Activated CD4-positive, alpha-beta T cell treated with anti-CD3 and anti-CD28 coated beads, Interleukin-2, amount 10 ng/mL, durations not matched to agents 24 days and 14 days (primary cell): ENCODE data around the gene SLC34A3. TPM values are rescaled to one million over a fixed set of nuclear protein-coding genes. Genes with fewer than 3 reads are reported as not detected.

Source experiments
- DNase-seq: peaks from one replicate; pipeline ENCODE4 v3.0.0; 2022
- H3K27ac Mint-ChIP-seq: one replicate; pipeline ENCODE4 v1.8.0; 2022; ENCODE audit warnings: mild to moderate bottlenecking, mixed read lengths
- H3K27me3 Mint-ChIP-seq: one replicate; pipeline ENCODE4 v1.8.0; 2022; ENCODE audit warnings: mixed read lengths
- H3K36me3 Mint-ChIP-seq: one replicate; pipeline ENCODE4 v1.8.0; 2022; ENCODE audit warnings: low read depth, mild to moderate bottlenecking, mixed read lengths
- H3K4me1 Mint-ChIP-seq: one replicate; pipeline ENCODE4 v1.8.0; 2021; ENCODE audit warnings: mixed read lengths
- H3K4me3 Mint-ChIP-seq: one replicate; pipeline ENCODE4 v1.8.0; 2022; ENCODE audit warnings: mild to moderate bottlenecking, moderate library complexity, mixed read lengths
- H3K9me3 Mint-ChIP-seq: one replicate; pipeline ENCODE4 v1.8.0; 2021; ENCODE audit warnings: mixed read lengths
- intact Hi-C: fragments of 100-400 bp; cut with micrococcal nuclease; formaldehyde crosslinking; loops from one replicate; pipeline ENCODE4 v1.15.1; 2023
- total RNA-seq: library from RNA; stranded (reverse); gene quantifications from 2 replicates; pipeline ENCODE4 v1.2.3, GENCODE V29; 2022

Gene SLC34A3
- total RNA-seq, 1 donor from 2014 or later, result not detected

DNA sequence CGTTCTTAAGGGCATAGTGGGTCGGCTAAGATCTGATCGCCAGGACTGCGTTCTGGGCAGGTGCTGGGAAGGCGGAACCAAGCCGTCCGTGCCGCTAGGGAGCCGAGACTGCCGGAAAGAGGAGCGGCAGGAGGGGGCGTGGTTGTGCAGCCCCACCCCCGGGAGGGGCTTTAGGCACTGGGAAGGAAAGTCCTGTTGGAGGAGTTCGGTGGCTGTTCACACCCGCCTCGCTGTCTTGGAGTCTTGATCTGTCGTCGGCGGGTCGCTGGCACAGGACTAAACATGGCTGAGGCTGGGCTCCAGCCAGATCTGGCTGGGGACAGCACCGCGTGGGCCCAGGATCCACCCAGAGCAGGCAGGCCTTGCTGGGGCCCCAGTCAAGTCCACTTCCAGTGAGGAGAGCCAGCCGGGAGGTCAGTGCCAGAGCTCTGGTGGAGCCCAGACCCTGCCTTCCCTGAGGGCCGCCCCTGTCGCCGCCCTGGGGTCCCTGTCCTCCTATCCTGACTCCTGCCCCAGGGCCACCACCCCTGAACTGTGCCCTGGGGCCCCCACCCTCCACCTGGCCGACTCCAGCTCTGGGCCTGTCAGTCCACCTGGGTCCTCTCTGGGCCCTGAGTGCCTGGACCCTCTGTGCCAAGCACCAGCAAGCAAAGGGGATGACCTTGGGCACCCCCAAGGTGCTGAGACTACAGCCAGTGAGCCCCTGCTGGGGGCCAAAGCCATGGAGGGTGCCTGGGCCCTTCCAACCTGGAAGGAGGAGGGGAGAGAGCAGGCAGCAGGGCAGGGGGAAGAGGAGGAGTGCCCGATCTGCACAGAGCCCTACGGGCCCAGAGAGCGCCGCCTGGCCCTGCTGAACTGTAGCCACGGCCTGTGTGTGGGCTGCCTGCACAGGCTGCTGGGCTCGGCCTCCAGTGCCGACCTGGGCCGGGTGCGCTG is 13.2 kb upstream of the SLC34A3 start:
- Mint-ChIP-seq H3K9me3 (no peaks in the 10 kb centered on the region), H3K4me3 (no peak overlapping the region), H3K4me1 (no peaks in the 10 kb centered on the region), H3K36me3 (peaks cover 4% of the 10 kb centered on the region), H3K27ac (no peak overlapping the region), H3K27me3 (no peaks in the 10 kb centered on the region)
- no peak for DNase-seq
- intact Hi-C loops, result no loop called here

GRCh38 chr9:137218212-137218753 is 12.4 kb upstream of the SLC34A3 start:
- no peaks in the 10 kb centered on the region for H3K9me3 Mint-ChIP-seq
- no peak overlapping the region for H3K4me3 Mint-ChIP-seq
- no peaks in the 10 kb centered on the region for H3K27me3 Mint-ChIP-seq
- H3K36me3 Mint-ChIP-seq, result no peaks in the 10 kb centered on the region
- no peak overlapping the region for H3K27ac Mint-ChIP-seq
- no peak for DNase-seq
- intact Hi-C loops, result no loop called here
- H3K4me1 Mint-ChIP-seq, result peaks cover 2% of the 10 kb centered on the region

- DNase-seq, result no peak
- no peak overlapping the region for H3K27ac Mint-ChIP-seq
Observed at GRCh38 chr9:137218754-137219271, 11.9 kb upstream of the SLC34A3 start.

DNA sequence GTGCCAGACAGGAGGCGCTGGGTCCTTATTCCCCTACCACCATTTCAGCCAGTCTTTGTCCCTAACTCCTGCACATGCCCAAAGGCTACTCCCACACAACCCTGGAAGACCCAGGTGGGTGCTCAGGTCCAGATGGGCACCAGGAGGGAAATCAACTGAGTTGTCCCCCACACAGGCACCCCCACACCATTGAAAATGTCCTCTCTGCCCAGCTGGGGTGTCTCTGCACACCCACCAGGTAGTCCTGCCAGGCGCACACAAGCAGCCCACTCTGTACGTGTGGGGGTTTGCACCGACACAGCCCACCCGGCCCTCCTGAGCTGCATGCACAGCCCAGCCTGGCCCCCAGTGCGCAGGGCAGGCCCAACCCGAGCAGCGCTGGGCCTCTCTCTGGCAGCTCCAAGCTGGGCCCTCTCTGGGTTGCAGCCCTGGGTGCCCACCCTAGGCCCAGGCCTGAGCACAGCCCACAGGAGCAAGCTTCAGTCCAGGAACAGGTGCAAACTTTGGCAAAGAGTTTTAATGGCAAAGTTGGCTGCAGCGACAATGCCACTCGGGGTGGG is 10.9 kb upstream of the SLC34A3 start:
- no peak for DNase-seq
- Mint-ChIP-seq H3K4me1 (peaks cover 4% of the 10 kb centered on the region), H3K27ac (no peak overlapping the region), H3K9me3 (no peaks in the 10 kb centered on the region), H3K27me3 (no peaks in the 10 kb centered on the region), H3K4me3 (peak overlapping the region; percentile 45), H3K36me3 (no peaks in the 10 kb centered on the region)
- intact Hi-C loops, result no loop called here

More at GRCh38 chr9:137218754-137219271, 11.9 kb upstream of the SLC34A3 start:
- Mint-ChIP-seq H3K4me1 (peaks cover 2% of the 10 kb centered on the region), H3K36me3 (no peaks in the 10 kb centered on the region), H3K27me3 (no peaks in the 10 kb centered on the region), H3K9me3 (no peaks in the 10 kb centered on the region), H3K4me3 (no peak overlapping the region)
- intact Hi-C loops, result no loop called here

GRCh38 chr9:137220317-137221094 is 10.2 kb upstream of the SLC34A3 start:
- intact Hi-C loops, result no loop called here
- Mint-ChIP-seq H3K4me3 (peak overlapping the region; percentile 74), H3K4me1 (peaks cover 4% of the 10 kb centered on the region), H3K36me3 (no peaks in the 10 kb centered on the region), H3K27ac (peak overlapping the region; percentile 41), H3K9me3 (no peaks in the 10 kb centered on the region), H3K27me3 (no peaks in the 10 kb centered on the region)
- no peak for DNase-seq

GRCh38 chr9:137221095-137221505 is 9.6 kb upstream of the SLC34A3 start:
- peak overlapping the region; percentile 74 for H3K4me3 Mint-ChIP-seq
- DNase-seq, result no peak
- intact Hi-C loops, result no loop called here
- H3K4me1 Mint-ChIP-seq, result peaks cover 4% of the 10 kb centered on the region
- no peaks in the 10 kb centered on the region for H3K9me3 Mint-ChIP-seq
- H3K27me3 Mint-ChIP-seq, result no peaks in the 10 kb centered on the region
- no peaks in the 10 kb centered on the region for H3K36me3 Mint-ChIP-seq
- peak overlapping the region; percentile 41 for H3K27ac Mint-ChIP-seq

GRCh38 chr9:137221506-137222111 is 9.1 kb upstream of the SLC34A3 start:
- H3K9me3 Mint-ChIP-seq, result no peaks in the 10 kb centered on the region
- no peaks in the 10 kb centered on the region for H3K27me3 Mint-ChIP-seq
- no peak overlapping the region for H3K27ac Mint-ChIP-seq
- intact Hi-C loops, result loop anchor here (2.0 kb wide), 1 partner anchor 93 kb away; no protein-coding TSS in a partner anchor
- H3K4me3 Mint-ChIP-seq, result no peak overlapping the region
- DNase-seq, result no peak
- peaks cover 4% of the 10 kb centered on the region for H3K4me1 Mint-ChIP-seq
- H3K36me3 Mint-ChIP-seq, result no peaks in the 10 kb centered on the region

GRCh38 chr9:137222190-137223077 is 8.3 kb upstream of the SLC34A3 start, which contains the start of gene RNF208:
Gene RNF208 (minus strand): TSS chr9:137222240. CDS start chr9:137221212, 1,028 bp downstream.
- Mint-ChIP-seq H3K36me3 (no peaks in the 10 kb centered on the region), H3K4me1 (peaks cover 4% of the 10 kb centered on the region), H3K9me3 (no peaks in the 10 kb centered on the region), H3K4me3 (peak within 1 kb of the TSS; percentile 88), H3K27ac (peak within 1 kb of the TSS; percentile 90), H3K27me3 (no peaks in the 10 kb centered on the region)
- intact Hi-C loops, result loop anchor here (1.0 to 2.0 kb wide), 6 partner anchors 17 to 136 kb away; partner anchors contain the start of genes ANAPC2, MAN1B1, NDOR1 and SSNA1
- peak; percentile 79 for DNase-seq

DNA sequence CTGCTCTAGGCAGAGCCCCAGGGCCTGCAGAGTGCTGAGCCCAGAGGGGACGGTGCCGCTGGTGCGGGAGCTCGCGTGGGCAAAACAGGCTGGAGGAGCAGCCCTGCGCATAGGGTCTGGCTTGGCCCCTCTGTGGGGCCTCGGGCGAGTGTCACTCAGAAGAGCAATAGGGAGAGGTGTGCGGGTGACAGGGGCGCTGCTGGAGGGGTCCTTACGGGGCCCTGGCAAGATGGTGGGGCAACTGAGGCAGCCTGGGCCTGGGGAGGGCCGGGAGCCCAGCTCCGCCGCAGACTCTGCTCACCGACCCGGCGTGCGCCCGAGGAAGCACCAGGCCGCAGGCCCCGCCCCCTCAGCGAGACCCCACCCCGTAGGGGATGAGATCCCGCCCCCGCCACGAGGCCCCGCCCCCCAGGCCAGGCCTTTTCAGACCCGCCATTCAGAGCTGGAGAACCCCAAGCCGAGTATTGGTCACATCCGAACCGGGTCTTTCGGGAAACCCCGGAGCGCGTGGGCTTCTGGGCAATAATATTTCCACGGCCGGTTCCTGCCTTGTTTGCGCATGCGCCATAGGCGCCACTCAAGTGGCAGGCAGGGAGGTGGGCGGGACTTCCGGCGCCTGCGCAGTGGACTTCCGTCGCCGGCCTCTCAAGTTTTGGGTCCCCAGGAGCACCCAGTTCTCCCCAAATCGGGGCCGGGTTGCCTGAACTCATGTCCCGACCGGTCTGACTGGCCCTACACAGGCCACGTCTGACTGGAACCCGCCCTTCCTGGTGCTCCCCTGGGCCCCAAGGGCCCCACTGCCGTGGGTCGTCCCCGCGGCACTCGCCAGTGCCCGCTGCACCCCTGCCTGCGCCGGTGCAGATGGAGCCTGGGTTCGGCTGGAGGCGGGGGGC is 7.4 kb upstream of the SLC34A3 start:
- H3K4me3 Mint-ChIP-seq, result peak overlapping the region; percentile 88
- H3K36me3 Mint-ChIP-seq, result no peaks in the 10 kb centered on the region
- peaks cover 2% of the 10 kb centered on the region for H3K27me3 Mint-ChIP-seq
- H3K4me1 Mint-ChIP-seq, result peaks cover 6% of the 10 kb centered on the region
- intact Hi-C loops, result loop anchor here (1.0 to 2.0 kb wide), 6 partner anchors 18 to 137 kb away; partner anchors contain the start of genes ANAPC2, MAN1B1, NDOR1 and SSNA1
- DNase-seq, result peak; percentile 99
- H3K9me3 Mint-ChIP-seq, result no peaks in the 10 kb centered on the region
- peak overlapping the region; percentile 90 for H3K27ac Mint-ChIP-seq

- H3K27ac Mint-ChIP-seq, result peak within 1 kb of the TSS; percentile 90
- peak; percentile 75 for DNase-seq
- intact Hi-C loops, result no loop called here
- peaks cover 6% of the 10 kb centered on the region for H3K4me1 Mint-ChIP-seq
- peak within 1 kb of the TSS; percentile 88 for H3K4me3 Mint-ChIP-seq
- no peaks in the 10 kb centered on the region for H3K9me3 Mint-ChIP-seq
- no peaks in the 10 kb centered on the region for H3K36me3 Mint-ChIP-seq
- H3K27me3 Mint-ChIP-seq, result peaks cover 2% of the 10 kb centered on the region
Observed at GRCh38 chr9:137224830-137225694, 5.6 kb upstream of the SLC34A3 start, which contains the start of gene CYSRT1. Gene CYSRT1 (plus strand): TSS chr9:137225174. CDS start chr9:137225622, 448 bp downstream.
